HG02759 (cell line): ENCODE measurements around the gene LHX1.

ENCODE experiments used
- ATAC-seq: cut with Tn5 transposase; IDR thresholded peaks from one replicate; pipeline ENCODE4 v1.9.1; 2021; ENCODE audit warnings: mild to moderate bottlenecking, moderate library complexity; ENCODE audit not compliant: unreplicated experiment

Gene LHX1

DNA sequence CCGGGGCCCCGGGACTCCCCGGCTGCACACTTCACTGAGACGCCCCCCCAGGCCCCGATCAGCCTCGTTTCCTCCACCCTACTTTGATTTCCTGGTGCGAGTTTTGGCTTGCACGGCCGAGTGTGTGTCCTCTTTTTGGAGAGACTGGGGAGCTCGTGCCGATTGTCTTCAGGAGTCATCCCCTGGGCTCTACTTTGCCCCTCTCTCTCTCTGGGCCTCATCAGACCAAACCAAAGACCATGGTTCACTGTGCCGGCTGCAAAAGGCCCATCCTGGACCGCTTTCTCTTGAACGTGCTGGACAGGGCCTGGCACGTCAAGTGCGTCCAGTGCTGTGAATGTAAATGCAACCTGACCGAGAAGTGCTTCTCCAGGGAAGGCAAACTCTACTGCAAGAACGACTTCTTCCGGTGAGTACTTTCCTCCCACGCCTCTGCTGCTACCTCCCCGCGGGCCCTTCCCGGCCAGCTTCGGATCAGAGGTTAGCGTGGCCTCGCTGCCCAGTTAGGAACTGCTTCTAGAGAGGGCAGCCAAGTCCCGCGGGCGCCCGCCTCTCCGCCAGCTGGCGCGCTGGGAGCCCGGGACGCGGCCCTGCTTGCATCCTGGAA is 787 bp downstream of the LHX1 start:
- no peak for ATAC-seq

DNA sequence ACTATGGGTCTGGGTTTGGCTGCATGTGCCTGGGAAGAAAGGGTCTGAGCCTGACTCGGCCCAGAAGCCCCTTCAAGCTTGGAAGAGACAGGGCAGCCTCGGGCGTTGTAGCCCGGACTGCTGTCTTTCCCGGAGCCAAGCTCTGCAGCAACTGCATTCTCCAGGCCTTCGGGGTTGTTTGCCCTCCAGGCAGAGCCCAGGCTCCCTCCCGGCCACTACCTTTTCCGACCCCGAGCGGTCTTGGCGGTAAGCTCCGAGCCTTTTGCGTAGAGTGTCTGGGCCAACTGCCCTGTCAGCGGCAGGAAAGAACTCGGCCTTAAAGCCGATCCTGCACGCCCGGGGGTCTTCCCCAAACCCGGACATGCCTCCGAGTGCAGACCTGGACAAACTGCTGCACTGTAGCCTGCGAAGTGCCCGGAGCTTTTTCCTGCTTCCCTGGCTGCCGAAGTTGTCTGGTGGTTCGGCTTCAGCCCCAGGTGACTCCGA is 1.3 kb downstream of the LHX1 start:
- ATAC-seq: no peak

DNA sequence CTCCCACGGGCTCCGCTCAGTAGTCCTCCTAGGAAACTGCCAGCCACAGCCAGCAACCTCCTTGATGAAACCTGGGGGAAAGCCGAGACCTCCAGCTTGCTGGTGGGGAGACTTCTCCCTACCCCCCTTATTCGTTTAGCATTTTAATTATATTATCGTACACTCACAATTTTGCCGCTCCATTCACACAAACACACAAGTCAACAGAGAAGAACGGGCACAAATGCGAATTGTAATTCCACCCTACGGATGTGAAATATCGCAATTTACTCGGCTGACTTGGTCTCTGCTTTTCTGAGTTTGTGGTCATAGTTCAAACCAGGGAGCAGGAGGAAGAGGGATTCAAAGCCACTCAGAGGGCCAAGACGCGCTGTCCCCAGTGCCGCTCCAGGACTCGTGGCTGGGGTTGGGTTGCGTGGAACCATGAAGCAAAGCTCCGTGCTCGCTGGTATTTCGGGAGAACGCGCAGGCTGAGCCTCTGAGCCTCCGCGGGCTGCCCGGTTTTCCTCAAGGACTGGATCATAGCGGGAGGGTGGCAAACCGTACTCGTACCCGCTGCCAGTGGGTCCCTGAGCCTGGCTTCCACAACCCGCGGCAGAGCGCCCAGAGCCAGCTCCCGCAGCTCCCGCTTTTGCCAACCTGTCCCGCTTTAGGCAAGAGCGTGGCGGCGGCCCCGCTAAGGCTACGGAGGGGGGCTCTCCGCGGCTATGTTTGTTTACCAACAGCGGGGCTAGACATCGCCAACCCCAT is 2.0 kb downstream of the LHX1 start:
- ATAC-seq: no peak

DNA sequence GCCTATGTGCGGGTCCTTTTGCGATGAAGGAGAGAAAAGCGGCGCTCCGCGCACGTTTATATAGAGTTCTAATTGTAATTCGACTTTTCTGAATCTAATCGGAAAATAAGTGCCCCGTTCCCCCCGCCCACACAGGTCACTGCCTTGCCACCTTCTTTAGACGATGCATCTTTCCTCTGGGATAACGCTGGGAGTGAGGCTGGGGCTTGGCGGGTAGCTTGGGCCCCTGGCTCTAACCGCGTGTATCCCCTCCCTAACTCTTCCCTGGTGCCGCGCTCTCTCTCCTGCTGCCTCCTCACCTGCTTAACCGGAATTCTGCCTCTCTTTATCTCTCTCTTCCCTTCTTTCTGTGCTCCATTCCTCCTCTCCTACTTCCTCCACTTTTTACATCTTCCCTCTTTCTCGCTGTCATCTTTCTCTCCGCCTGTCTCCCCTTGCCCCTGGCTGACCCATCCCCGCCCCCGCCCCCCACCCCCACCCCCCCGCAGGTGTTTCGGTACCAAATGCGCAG is 2.6 kb downstream of the LHX1 start:
- ATAC-seq: no peak

DNA sequence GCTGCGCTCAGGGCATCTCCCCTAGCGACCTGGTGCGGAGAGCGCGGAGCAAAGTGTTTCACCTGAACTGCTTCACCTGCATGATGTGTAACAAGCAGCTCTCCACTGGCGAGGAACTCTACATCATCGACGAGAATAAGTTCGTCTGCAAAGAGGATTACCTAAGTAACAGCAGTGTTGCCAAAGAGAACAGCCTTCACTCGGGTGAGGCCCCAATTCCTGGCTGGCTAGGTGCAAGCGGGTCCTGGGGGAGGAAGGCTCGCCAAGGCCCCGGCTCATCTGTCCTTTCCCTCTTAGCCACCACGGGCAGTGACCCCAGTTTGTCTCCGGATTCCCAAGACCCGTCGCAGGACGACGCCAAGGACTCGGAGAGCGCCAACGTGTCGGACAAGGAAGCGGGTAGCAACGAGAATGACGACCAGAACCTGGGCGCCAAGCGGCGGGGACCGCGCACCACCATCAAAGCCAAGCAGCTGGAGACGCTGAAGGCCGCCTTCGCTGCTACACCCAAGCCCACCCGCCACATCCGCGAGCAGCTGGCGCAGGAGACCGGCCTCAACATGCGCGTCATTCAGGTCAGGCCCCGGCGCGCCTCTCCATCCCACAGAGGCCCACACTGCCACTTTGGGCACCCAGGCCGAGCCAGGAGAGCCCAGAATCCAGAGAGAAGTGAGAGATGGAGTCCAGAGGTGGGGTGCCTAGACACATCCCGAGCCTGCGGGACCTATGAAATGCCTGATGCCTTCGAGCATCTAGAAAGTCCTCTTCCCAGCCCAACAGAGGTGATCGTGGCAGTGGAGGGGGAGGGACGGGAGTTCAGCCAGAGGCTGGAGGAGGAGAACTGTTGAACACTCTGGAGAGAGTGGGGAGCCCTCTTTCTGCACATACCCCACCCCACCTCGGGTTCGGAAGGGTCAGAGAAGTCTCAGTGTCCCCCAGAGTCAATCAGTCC is 3.3 kb downstream of the LHX1 start:
- ATAC-seq: no peak

DNA sequence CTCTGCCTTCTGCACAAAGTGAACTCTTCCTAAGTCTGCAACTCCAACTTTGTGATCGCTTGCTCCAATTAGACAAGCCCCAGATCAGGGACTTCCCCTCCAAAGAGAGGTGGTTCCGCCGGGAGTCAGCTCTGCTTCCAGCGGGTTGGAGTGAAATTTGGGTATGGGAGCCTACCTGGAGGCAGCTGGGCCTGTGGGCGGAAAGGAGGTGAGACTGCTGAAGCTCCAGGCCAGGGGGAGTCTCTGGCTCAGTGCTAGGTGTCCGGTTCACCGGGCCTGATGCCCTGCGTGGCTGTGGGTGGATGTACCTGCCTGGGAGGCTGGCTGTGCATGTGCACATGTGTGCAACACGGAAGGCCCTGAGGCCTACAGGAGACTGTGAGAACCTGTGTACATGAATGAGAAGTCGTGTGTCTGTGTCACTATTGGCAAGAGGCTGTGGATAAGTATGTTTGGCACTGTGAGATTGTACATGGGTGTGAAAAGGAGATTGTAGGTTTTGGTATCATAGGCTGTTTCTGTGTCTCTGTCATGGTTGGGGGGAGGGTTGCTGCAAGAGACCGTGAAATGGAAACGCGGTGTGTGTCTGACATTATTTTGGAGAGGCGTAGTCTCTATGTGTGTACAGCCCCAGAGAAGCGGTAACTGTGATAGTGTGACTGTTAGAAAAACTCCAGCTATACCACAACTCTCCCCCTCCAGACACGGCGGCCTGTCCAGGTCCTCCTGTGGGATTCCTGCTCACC is 4.2 kb downstream of the LHX1 start:
- ATAC-seq: no peak

DNA sequence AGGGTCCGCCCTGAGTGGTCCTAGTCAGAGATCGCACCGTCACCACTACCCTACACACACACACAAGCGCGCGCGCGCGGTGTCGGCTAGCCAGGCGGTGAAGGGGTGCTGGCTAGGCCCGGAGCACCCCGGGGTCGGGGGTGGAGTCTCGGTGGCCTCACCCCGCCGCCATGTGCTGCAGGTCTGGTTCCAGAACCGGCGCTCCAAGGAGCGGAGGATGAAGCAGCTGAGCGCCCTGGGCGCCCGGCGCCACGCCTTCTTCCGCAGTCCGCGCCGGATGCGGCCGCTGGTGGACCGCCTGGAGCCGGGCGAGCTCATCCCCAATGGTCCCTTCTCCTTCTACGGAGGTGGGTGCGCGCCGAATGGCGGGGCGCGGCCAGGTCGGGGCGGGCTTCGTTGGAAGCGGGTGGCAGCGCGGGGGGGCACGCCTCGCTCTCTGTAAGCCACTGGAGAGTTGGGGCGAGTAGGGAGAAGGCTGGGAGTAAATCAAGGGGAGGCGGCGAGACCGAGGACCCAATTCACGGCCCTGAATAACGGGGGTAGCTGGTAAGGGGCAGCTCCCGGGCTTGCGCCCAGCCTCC is 4.8 kb downstream of the LHX1 start:
- no peak for ATAC-seq

DNA sequence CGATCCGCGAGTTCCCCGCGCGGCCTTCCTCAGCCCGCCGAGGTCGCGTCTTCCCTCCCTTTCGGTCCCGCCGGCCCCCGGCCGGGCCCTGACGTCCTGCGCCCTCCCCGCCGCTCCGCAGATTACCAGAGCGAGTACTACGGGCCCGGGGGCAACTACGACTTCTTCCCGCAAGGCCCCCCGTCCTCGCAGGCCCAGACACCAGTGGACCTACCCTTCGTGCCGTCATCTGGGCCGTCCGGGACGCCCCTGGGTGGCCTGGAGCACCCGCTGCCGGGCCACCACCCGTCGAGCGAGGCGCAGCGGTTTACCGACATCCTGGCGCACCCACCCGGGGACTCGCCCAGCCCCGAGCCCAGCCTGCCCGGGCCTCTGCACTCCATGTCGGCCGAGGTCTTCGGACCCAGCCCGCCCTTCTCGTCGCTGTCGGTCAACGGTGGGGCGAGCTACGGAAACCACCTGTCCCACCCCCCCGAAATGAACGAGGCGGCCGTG is 5.4 kb downstream of the LHX1 start:
- ATAC-seq: no peak

DNA sequence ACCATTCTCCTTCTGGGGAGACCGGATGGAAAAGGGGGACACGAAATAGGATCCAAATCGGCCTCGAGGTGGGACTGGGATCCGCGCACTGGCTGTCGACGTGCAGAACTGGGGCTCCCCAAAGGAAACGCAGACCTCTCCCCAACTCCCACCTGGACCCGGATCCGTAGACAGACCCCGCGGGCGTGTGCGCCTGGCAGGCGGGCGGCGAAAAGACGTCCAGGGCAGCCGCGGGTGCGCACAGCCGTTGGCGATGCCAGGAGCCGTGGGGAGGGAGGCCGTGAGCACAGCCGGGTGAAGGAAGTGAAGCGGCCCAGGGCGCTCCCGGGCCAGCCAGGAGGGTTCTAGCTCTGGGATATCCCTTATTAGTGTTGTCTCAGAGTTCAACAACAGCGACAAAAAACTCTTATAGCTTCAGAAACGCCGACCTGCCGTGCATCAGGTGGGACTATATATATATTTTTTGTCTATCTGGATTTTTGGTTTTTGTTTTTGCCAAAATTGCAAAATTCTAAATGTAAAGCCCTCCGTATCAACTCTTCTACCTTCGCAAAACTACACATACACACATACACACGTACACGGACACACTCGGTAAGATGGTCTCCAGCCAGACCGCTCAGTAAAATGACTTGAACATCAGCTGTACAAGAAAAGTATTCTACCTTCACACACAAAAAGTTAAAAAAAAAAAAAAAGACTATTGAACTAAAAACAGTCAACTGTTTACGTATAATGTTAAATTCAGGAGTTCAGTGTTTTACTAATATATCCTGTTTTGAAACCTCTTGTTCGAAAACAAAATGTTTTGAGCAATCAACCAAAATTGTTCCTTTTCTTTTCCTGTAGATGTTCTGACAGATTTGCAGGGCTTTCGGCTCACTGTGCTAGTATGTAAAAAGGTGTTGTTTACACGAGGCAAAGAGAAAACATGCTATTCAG is 6.2 kb downstream of the LHX1 start:
- no peak for ATAC-seq

DNA sequence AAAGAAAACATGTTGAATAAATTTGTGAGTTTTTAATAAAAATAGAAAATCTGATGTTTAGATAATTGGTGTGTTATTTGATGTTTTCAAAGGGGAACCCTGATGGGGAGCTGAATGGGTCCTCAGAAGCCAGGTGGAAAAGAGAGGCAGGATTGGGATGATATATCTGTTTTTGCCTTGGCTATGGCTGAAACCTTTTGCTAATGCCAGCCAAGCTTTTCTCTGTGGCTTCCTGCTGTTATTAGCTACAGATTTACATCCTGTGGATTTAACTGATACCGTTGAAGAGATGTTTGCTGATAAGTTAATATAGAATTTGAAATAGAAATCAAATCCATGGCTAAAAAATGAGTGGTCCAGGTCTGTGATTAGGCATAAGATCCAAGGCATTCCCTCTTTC is 7.3 kb downstream of the LHX1 start:
- no peak for ATAC-seq

DNA sequence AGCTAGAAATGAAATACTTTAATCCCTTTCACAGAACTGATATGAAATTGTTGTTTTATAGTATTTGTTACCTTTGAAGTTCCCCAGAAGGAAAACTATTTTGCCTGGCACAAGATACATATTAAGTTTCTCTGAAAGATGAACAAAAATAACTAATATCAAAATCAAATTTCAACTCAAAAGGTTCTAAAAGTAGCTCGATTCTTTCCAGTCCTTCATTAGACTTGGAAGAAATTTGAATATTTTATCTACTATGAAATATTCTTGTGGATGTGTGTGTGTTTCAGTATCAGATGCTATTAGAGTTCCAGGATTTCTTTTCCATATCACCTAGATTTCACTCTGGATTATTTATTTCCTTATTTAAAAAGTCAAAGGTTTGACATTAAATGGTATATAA is 7.9 kb downstream of the LHX1 start:
- no peak for ATAC-seq

DNA sequence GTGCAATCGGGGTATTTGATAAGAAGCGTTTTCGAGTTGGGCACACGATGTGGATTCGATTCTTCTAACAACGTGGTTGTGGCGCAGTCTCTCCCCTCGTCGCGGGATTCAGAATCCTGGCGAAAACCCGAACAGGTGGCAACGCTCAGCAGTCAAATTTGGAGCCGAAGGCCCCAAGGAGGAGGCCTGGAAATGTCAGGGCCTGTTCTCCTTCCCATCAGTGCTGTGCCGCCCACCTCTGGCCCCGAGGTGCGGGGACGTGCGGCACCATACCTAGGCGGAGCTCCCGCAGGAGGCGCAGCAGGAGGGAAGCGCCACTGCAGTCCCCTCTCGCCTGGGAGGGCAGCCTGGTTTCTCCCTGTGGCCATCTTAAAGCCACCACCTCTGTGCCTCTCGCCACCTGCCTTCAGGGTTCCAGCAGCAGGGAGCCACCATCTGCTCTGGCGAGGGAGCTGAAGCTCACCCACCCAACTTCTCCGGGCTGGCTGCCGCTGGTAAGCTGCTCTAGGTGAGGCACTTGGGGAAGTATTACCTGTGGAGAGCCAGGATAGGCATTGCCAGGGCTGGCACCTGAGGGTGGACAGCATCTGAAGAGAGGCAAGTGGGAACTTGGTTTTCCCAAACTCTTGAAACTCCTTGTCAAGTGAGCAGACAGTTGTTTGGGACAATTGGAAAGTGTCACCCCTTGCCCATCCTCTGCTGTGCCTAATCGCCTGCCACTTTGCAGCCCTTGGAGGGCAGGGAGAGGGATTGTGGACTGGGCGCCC is 8.9 kb downstream of the LHX1 start:
- ATAC-seq: no peak

DNA sequence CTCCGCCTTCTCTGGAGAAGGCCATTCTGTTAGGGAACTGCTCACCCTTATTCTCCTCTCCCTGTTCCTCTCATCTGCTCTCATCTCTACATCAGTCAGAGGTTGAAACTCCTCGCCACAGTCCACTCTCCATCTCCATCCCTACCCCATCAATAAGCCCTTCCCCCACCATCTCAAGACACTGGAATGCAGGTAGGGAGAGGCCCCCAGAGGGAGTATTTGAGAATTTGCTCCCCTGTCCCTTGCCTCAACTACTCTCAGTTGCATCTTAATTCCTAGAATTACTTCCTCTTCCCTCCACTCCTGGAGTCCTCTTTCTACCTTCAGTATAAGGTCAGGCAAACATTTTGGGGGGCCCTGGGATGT is 9.4 kb downstream of the LHX1 start:
- no peak for ATAC-seq

DNA sequence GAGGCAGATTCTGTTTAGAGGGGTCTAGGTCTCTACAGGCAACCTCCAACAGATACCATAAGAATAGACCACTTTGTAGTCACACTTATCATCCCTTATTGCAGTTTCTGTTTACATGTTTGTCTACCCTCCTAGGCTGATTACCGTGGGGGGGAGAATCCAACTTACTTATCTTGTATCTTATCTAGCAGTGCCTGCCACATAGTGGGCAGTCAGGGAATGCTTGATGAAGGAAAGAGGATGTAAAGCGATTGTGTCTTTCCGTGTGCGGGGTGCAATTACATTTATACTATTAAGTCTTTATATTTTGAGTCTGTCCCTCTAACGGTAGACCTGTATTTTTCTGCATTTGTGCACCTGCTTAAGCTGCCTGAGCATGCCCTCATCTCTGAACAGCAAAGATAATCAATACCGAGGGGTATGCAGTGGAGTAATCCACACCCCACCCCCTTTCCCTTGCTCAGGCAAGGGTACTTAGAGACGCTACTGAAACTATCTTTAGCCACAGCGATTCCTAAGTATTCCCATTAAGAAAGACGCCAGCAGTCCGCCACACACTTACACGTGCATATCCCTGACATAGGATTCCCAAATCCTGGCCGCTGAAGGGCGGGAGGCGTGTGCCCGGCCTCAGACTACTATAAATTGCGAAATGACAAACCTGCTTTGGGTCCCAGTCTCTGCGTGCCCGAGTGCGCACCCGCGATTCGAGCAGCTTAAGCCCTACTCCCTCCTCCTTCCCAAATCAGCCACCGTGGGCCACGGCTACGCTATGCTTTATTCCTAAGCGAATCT is 10.8 kb downstream of the LHX1 start:
- peak; percentile 1 for ATAC-seq

DNA sequence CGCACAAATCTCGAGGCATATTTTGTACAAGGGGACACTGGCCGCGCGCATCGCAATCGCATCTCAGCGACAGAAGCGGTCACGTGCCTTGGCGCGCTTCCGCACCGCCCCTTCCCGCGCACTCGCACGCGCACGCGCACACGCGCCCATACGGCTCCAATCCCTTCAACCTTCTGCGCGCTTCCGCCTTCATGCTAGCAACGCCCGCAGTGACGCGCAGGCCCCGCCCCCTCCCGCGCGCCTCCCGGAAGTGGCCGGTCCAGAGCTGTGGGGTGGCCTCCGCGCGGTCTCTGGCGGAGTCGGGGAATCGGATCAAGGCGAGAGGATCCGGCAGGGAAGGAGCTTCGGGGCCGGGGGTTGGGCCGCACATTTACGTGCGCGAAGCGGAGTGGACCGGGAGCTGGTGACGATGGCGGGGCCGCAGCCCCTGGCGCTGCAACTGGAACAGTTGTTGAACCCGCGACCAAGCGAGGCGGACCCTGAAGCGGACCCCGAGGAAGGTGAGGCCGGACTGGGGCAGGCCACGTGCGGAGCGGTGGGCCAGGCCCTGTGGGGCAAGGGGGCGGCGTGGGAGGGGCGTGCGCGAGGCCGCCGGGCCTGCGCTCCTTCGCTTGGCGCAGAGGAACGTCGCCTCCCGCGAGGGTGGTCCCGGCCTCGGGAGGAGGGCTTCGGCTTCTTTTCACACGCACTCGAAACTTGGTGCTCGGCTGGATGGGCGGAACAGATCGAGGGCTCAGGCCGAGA is 11.6 kb downstream of the LHX1 start, which contains the start of gene AATF:
TSS of gene AATF (plus strand) at position 238 of the 744 bp plus-strand sequence. CDS start at position 410, 172 bp downstream.
- peak; percentile 95 for ATAC-seq

DNA sequence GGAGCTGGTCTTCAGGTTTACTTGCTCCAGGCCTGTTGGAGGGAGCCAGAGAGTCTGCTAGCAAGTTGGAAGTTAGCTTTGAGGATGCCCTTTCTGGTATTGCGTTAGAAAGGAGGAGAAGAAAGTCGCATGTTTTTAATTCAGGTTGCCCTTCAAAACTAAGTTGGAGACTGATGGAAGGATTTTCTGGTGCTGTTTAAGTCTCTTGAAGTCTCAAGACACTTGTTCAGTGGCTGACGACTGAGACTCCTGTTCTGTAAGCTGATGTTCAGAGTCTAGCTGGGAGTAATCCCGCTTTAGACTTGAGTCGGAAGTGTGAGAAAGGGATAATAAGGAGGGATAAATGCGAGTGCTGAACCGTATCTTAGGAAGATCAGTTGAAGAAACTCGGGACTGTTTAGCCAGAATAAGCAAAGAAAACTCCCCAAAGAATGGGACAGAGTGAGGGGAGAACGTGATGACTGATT is 12.2 kb downstream of the LHX1 start:
- ATAC-seq: no peak

DNA sequence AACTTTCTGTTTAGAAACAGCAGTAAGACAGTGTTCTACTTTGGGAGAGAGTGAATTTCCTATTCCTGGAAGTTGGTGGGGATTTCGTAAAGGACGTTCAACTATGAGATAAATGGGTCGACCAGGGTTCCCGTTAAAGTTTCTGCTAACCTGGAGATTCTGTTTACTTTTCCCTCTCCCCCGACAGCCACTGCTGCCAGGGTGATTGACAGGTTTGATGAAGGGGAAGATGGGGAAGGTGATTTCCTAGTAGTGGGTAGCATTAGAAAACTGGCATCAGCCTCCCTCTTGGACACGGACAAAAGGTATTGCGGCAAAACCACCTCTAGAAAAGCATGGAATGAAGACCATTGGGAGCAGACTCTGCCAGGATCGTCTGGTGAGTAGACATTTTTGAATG is 12.8 kb downstream of the LHX1 start:
- no peak for ATAC-seq
